ENCODE data around the gene SUGT1. TPM values are rescaled to one million over a fixed set of nuclear protein-coding genes. Genes with fewer than 3 reads are reported as not detected.

Gene SUGT1
- total and polyA plus RNA-seq, 10 of the 15 experiments (the other 5 are each of a cell fraction or from before 2014, with no cell fraction given): 46.7 to 122 (median 77.3) TPM

DNA sequence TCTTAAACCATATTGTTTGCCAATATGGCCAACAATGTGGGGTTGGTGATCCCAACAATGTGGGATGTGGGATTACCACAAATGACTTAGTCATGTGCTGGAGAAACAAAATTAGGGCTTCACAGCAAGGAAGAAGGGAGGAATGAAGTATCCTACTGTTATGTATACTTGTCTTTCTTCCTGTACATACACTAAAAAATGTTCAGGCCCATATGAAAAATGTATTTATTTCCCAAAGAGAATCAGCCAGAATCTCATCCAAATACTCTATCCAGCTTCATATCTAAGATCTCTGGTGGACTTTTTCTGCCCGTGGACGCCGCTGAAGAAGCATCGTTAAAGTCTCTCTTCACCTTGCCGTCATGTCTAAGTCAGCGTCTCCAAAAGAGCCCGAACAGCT is 10.5 kb upstream of the SUGT1 start, which contains the start of gene HNRNPA1L2:
Gene HNRNPA1L2, plus strand, starts transcription at position 301 of the 400 bp plus-strand sequence. Its CDS starts 62 bp downstream, at position 363.
- Histone ChIP-seq H3K79me2 (ENCODE audit: control insufficient read depth, insufficient read depth, low read length) (no peaks in the 10 kb centered on the region), H4K20me1 (ENCODE audit: control insufficient read depth, insufficient read depth) (no peaks in the 10 kb centered on the region), H3K9ac (ENCODE audit: control insufficient read depth, insufficient read depth, low read length) (no peak within 1 kb of the TSS), H3K9me3 (replicated peaks; ENCODE audit: control insufficient read depth, insufficient read depth, low read length) (no peaks in the 10 kb centered on the region), H3K4me1 (ENCODE audit: control insufficient read depth, insufficient read depth, low read length) (no peaks in the 10 kb centered on the region), H3K4me2 (ENCODE audit: control insufficient read depth, insufficient read depth) (no peak within 1 kb of the TSS), H3K36me3 (ENCODE audit: control insufficient read depth in 2 of 2, insufficient read depth in 2 of 2, low read length in 1 of 2) (peaks cover 0 to 13% of the 10 kb centered on the region in 2 experiments; a peak in 3 of 4 replicates), H3K27me3 (replicated peaks in 1 of 2; ENCODE audit: control insufficient read depth in 2 of 2, insufficient read depth in 2 of 2, low read length in 1 of 2) (no peaks in the 10 kb centered on the region), H3K27ac (ENCODE audit: control insufficient read depth, insufficient read depth) (no peak within 1 kb of the TSS), H3K4me3 (no peak within 1 kb of the TSS), H2AFZ (ENCODE audit: control insufficient read depth, low read depth, low read length) (no peak within 1 kb of the TSS)
- over 99% methylated on average over 7 of the region's 7 CpGs for WGBS (ENCODE audit: insufficient coverage, insufficient replicate concordance, low lambda C conversion rate, missing lambda C conversion rate)
- RAD21 ChIA-PET (ENCODE audit: unreplicated experiment): no interaction called here
- ATAC-seq (no peak), DNase-seq (ENCODE audit: low read depth, low spot score) (no peak), FAIRE-seq (no peak)
- CTCF ChIA-PET: no interaction called here
- in situ Hi-C loops (cut with MboI): no loop called here
- BruUV-seq (replicated peaks): no TSS peak
- POLR2A ChIA-PET: no interaction called here
- intact Hi-C loops (cut with micrococcal nuclease; ENCODE audit: unreplicated experiment): no loop called here
- SMC1A ChIA-PET (ENCODE audit: uncharacterized antibody, unreplicated experiment): no interaction called here
- TF ChIP-seq SMAD1 (IDR thresholded peaks at IDR 0.05; ENCODE audit: low read depth, partially characterized antibody) (no peak), TCF3 (IDR thresholded peaks at IDR 0.05; ENCODE audit: borderline replicate concordance, insufficient read depth, low read depth, low read length) (no peak), SMAD5 (IDR thresholded peaks at IDR 0.05; ENCODE audit: low read depth) (no peak), JUND (IDR thresholded peaks at IDR 0.05; ENCODE audit: low read depth, low read length) (no peak), CREM (IDR thresholded peaks at IDR 0.05; ENCODE audit: low read depth) (no peak), MTA2 (IDR thresholded peaks at IDR 0.05; ENCODE audit: low read depth) (no peak), YY1 (IDR thresholded peaks at IDR 0.05; ENCODE audit: low read depth, low read length) (no peak), WRNIP1 (IDR thresholded peaks at IDR 0.05; ENCODE audit: borderline replicate concordance, low read depth, low read length) (no peak), STAT3 (IDR thresholded peaks at IDR 0.05; ENCODE audit: low read depth, low read length) (no peak), BRCA1 (IDR thresholded peaks at IDR 0.05; ENCODE audit: low read depth, low read length) (no peak)

Data from GM12878 (cell line).